ENCODE measurements around the gene CNTN5.

The CNTN5 gene

DNA sequence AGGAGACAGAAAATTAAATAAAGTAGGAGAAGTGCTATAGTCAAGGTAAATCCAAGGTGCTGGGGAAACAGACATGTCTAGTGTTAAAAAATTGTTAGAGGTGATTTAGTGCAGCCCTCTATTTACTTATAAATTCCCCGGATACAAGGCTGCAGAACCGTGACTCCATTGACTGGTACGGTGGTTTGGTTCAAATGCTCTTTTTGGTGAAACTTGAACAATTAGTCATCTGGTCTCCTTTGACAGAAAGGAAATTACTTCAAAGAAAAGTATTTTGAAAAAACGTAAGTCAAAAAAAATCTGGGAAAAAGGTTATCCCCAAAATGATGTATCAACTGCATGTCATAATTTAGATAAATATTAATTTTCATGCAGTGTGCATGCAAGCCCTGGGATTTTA is 399.2 kb downstream of the CNTN5 start:
- no peak overlapping the region for H3K27ac ChIP-seq
- TF ChIP-seq, protein P1, sequence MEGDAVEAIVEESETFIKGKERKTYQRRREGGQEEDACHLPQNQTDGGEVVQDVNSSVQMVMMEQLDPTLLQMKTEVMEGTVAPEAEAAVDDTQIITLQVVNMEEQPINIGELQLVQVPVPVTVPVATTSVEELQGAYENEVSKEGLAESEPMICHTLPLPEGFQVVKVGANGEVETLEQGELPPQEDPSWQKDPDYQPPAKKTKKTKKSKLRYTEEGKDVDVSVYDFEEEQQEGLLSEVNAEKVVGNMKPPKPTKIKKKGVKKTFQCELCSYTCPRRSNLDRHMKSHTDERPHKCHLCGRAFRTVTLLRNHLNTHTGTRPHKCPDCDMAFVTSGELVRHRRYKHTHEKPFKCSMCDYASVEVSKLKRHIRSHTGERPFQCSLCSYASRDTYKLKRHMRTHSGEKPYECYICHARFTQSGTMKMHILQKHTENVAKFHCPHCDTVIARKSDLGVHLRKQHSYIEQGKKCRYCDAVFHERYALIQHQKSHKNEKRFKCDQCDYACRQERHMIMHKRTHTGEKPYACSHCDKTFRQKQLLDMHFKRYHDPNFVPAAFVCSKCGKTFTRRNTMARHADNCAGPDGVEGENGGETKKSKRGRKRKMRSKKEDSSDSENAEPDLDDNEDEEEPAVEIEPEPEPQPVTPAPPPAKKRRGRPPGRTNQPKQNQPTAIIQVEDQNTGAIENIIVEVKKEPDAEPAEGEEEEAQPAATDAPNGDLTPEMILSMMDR (conservative IDR thresholded peaks at IDR 0.05): no peak

DNA sequence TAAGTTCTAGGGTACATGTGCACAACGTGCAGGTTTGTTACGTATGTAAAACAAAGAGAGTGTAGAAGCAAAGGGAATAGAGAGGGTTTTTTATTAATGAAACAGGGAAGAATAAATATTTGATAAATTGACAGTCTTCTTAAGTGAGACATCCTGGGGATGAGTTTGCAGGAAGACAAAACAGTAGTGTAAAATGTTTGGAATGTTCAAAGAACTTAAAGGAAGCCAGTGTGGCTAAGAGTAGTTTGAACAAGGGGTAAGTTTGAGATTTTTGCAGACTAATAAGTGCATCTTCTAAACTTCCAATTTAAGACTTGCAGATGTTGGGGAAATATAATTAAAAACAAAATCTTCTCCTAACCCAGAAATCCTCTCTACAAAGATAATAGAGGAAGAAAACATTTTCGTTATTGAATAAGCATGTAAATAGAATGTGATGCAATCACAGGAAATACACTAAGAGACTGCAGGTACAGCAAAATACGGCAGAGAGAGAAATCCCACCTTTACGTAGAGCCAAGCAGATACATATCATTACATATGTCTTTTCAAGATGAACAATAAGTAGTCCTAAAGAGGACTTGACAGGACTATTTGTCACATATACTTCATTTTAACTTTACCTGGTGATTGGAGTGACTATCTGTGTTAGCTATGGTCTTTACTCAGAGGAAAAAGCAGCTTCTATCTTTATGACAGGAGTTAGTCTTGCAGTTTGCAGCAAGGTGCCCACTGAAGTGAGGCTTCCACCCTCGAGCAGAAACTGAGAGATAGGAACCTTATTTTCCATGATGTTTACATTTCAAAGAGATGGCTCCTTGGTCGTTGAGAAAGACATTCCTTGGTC is 402.1 kb downstream of the CNTN5 start:
- no peak overlapping the region for H3K27ac ChIP-seq
- TF ChIP-seq, protein P1 (conservative IDR thresholded peaks at IDR 0.05): no peak

DNA sequence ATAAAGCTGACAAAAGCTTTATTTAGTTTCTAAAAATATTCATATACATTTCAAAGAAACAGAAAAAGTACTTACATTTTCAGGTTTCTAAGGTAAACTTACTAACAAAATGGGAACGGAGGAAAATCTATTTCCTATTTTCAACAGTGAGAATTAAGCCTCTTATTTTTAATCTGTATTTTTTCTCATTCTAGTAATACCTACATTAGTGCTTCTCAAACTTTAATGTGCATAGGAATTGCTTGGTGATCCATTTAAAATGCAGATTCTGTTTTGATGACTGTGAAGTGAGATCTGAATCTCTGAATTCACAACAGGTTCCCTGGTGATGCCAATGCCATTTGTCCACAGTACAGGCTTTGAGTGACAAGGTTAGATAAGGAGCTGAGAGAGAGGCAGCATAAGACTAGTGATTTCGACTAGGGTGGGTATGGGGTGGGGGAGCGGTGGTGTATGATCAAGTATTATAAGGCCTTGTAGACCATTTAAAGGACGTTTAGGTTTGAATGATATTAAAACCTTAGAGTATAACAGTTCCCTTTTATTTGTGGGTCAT is 402.8 kb downstream of the CNTN5 start:
- H3K27ac ChIP-seq: no peak overlapping the region
- TF ChIP-seq, protein P1 (conservative IDR thresholded peaks at IDR 0.05): no peak

DNA sequence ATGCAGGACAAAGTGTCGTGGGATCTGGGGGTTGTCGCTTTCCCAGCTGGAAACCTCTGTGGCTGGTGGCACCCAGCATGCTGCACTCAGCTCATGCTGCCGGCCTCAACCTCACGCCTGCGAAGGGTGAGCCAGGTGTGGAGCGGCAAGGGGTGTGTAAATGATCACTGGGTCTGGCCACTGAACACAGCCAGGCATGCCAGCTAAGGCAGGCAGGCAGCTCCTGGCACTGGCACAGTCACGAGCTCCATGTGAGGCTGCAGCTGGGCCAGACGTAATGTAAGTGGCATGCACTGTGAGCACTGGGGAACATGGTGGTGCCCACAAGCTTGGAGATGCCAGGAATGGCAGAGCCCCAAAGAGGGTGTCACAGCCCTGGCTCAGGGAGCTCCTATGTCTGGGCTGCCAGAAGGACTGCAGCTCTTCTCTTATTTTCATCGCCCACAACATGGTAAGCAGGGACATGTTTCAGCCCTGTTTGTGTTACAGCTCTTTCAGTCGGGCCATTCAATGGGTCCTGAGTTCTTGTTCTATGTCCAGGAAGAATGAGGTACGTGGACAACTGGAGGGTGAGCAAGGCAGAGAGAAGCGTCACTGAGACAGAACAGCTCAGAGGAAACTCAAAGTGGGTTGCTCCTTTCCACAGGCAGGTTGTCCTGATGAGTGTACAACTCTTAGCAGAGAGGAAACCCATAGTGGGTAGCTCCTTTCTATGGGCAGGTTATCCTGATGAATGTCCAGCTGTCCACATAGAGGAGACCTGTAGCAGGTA is 403.8 kb downstream of the CNTN5 start:
- TF ChIP-seq, protein P1 (conservative IDR thresholded peaks at IDR 0.05): no peak

DNA sequence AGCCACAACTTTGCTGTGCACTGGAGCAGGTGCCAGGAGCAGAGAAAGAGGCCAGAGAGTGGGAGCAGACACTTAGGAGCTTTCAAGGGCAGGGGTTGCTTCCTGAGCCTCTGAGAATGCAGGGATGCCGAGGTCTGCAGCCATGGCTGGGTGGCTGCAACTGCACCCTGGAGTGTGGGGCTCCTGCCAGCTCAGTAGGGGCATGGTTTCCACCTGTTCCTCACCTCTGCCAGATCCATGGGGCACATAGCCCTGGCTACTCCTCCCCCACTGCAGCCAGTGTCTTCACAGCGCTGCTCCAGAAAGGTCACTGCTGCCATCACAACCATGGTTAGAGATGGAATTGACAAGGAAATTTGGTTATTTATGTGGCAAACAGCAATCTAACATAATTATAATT is 404.8 kb downstream of the CNTN5 start:
- TF ChIP-seq, protein P1 (conservative IDR thresholded peaks at IDR 0.05): no peak
- H3K27ac ChIP-seq: no peak overlapping the region

More for the DNA sequence above, 403.8 kb downstream of the CNTN5 start:
- no peak overlapping the region for H3K27ac ChIP-seq

DNA sequence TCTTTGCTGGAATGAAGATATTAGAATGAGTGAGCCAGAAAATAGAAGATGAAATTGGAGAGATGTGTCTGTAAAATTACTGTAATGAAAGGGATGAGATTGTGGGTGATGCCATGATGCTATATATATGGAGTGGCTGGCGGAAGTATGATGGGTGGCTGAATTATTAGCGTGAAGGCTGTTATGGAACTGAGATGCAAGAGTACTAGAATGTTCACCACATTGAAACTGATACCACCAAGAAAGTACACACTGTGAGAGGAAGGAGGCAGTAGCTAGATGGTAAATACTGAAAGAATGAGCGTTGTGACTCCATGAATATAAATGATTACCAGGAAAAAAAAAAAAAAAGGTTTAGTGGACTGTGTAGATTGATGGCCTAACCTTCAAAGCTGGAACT is 411.9 kb downstream of the CNTN5 start:
- TF ChIP-seq, protein P1 (conservative IDR thresholded peaks at IDR 0.05): no peak
- H3K27ac ChIP-seq: no peak overlapping the region

DNA sequence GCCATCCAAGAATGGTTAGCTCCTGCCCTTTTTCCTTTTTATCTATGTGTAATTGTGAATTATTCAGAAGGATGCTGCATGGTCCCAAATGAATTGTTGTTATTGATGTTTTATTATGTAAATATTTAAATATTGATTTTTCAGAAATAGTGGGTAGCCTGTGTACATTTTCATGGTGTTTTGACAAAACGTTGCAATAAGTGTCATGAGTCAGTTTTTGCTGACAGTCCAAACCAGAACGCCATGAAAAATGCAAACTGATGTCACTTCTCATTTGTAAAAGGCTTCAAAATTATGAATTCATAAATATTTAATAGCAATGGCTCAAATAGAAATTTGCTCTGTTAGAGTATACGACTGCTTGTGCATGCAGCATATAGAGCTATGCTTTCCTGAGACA is 422.5 kb downstream of the CNTN5 start:
- TF ChIP-seq, protein P1 (conservative IDR thresholded peaks at IDR 0.05): no peak
- no peak overlapping the region for H3K27ac ChIP-seq

Measured in VCaP (cell line).